Smooth muscle cell (in vitro differentiated cells): ENCODE data around the gene OR2W1. TPM values are rescaled to one million over a fixed set of nuclear protein-coding genes. Genes with fewer than 3 reads are reported as not detected.

Experiments used
- DNase-seq: peaks from one replicate; lab custom pipeline; 2025; ENCODE audit not compliant: unreplicated experiment; lab: John Stamatoyannopoulos, UW
- H2AFZ ChIP-seq: fragments of 200-600 bp; sonication (generic); 2 replicates; pipeline ENCODE4 v1.6.0; 2016; ENCODE audit warnings: antibody characterized with exemption, low read depth, mild to moderate bottlenecking
- H3F3A ChIP-seq: fragments of 200-600 bp; sonication (generic); 2 replicates; pipeline ENCODE4 v1.6.0; 2017; ENCODE audit warnings: antibody characterized with exemption, low read depth
- H3K27ac ChIP-seq: fragments of 200-600 bp; sonication (generic); 2 replicates; pipeline ENCODE4 v1.5.1; 2016; ENCODE audit warnings: low read depth, mild to moderate bottlenecking
- H3K27me3 ChIP-seq: fragments of 200-600 bp; sonication (generic); 2 replicates; pipeline ENCODE4 v1.6.1; 2016; ENCODE audit warnings: low read depth, mild to moderate bottlenecking
- H3K36me3 ChIP-seq: fragments of 200-600 bp; sonication (generic); 2 replicates; pipeline ENCODE4 v1.5.1; 2016; ENCODE audit warnings: low read depth
- H3K4me1 ChIP-seq: fragments of 200-600 bp; sonication (generic); 2 replicates; pipeline ENCODE4 v1.5.1; 2016; ENCODE audit warnings: low read depth
- H3K4me2 ChIP-seq: fragments of 200-600 bp; sonication (generic); 2 replicates; pipeline ENCODE4 v1.6.0; 2016; ENCODE audit warnings: mild to moderate bottlenecking
- H3K4me3 ChIP-seq: fragments of 200-600 bp; sonication (generic); 2 replicates; pipeline ENCODE4 v1.5.1; 2016; ENCODE audit warnings: mild to moderate bottlenecking
- H3K79me2 ChIP-seq: fragments of 200-600 bp; sonication (generic); 2 replicates; pipeline ENCODE4 v1.6.0; 2016; ENCODE audit warnings: low read depth, mild to moderate bottlenecking
- H3K9ac ChIP-seq: fragments of 200-600 bp; sonication (generic); 2 replicates; pipeline ENCODE4 v1.6.0; 2016; ENCODE audit warnings: low read depth
- H3K9me3 ChIP-seq: fragments of 200-600 bp; sonication (generic); replicated peaks from 2 replicates; pipeline ENCODE4 v1.5.1; 2016; ENCODE audit warnings: low read depth
- H4K20me1 ChIP-seq: fragments of 200-600 bp; sonication (generic); 2 replicates; pipeline ENCODE4 v1.6.0; 2016; ENCODE audit warnings: low read depth
- WGBS: methylation state at CpG from one replicate; pipeline ENCODE4 v1.1.7; 2016; ENCODE audit warnings: low lambda C conversion rate; 5-methylcytosine and 5-hydroxymethylcytosine counted together
- polyA plus RNA-seq: library from polyadenylated mRNA; unstranded; fragments of >200 nt; fragmentation: Nextera tagmentation; extraction: Ambion mirVana; gene quantifications from 2 replicates; pipeline ENCODE4 v1.2.1, GENCODE V29; 2016
- total RNA-seq: library from RNA; depleted of rRNA; stranded (reverse); fragments of >200 nt; gene quantifications from 2 replicates; pipeline ENCODE4 v1.2.3, GENCODE V29; 2014
- TF ChIP-seq, protein P1 (sequence below): fragments of 200-600 bp; sonication (generic); IDR thresholded peaks from 2 replicates; pipeline ENCODE4 v1.5.1; 2017; ENCODE audit warnings: borderline replicate concordance, mild to moderate bottlenecking, antibody characterized with exemption; ENCODE audit not compliant: insufficient read depth, poor library complexity, severe bottlenecking

The OR2W1 gene
- total and polyA plus RNA-seq, 2 experiments from 2014 or later, result not detected

DNA sequence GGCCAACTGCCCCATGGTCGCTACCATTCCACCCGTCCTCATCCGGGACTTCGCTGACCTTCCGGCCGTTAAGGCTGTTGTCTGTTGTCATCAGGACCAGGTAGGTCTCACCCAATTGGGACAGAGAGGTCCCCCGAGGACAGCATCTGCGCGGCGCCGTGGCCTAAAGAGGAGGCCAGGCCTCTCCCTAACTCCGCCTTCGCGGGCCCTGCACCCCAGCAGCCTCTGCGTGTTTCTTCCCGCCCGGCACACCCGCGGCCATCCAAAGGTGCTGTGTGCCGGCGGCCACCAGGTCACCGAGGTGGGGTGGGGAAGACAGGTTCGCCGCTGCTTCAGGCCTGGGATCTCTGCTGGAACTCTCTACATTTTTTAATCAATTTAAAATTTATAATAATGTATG, 9.0 kb downstream of the OR2W1 start:
- no peak for DNase-seq
- WGBS, result 95% methylated on average over 24 of the region's 24 CpGs
- no peaks in the 10 kb centered on the region for H3K79me2 ChIP-seq
- H3K27ac ChIP-seq, result no peak overlapping the region
- H3F3A ChIP-seq, result no peaks in the 10 kb centered on the region
- no peaks in the 10 kb centered on the region for H3K27me3 ChIP-seq
- H3K36me3 ChIP-seq, result no peaks in the 10 kb centered on the region
- H4K20me1 ChIP-seq, result no peaks in the 10 kb centered on the region
- H3K4me1 ChIP-seq, result no peaks in the 10 kb centered on the region
- H3K4me3 ChIP-seq, result no peak overlapping the region
- no peak overlapping the region for H2AFZ ChIP-seq
- H3K9me3 ChIP-seq, result no peaks in the 10 kb centered on the region
- H3K9ac ChIP-seq, result no peak overlapping the region
- TF ChIP-seq, protein P1, sequence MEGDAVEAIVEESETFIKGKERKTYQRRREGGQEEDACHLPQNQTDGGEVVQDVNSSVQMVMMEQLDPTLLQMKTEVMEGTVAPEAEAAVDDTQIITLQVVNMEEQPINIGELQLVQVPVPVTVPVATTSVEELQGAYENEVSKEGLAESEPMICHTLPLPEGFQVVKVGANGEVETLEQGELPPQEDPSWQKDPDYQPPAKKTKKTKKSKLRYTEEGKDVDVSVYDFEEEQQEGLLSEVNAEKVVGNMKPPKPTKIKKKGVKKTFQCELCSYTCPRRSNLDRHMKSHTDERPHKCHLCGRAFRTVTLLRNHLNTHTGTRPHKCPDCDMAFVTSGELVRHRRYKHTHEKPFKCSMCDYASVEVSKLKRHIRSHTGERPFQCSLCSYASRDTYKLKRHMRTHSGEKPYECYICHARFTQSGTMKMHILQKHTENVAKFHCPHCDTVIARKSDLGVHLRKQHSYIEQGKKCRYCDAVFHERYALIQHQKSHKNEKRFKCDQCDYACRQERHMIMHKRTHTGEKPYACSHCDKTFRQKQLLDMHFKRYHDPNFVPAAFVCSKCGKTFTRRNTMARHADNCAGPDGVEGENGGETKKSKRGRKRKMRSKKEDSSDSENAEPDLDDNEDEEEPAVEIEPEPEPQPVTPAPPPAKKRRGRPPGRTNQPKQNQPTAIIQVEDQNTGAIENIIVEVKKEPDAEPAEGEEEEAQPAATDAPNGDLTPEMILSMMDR, result no peak
- H3K4me2 ChIP-seq, result no peak overlapping the region

DNA sequence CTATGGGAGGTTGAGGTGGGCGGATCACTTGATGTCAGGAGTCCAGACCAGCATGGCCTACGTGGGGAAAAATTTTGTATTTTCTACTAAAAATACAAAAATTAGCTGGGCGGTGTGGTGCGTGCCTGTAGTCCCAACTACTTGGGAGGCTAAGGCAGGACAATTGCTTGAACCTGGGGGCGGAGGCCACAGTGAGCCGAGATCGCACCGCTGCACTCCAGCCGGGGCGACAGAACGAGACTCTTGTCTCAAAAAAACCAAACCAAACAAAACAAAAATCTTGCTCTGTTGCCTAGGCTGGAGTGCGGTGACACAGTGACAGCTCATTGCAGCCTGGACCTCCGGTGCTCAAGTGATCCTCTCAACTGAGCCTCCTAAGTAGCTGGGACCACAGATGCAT, 16.2 kb downstream of the OR2W1 start:
- no peaks in the 10 kb centered on the region for H3K36me3 ChIP-seq
- no peak overlapping the region for H3K9ac ChIP-seq
- no peaks in the 10 kb centered on the region for H3K4me1 ChIP-seq
- 90% methylated on average over 13 of the region's 13 CpGs for WGBS
- no peaks in the 10 kb centered on the region for H4K20me1 ChIP-seq
- H3K27me3 ChIP-seq, result peaks cover 34% of the 10 kb centered on the region
- H3K4me3 ChIP-seq, result no peak overlapping the region
- no peaks in the 10 kb centered on the region for H3K79me2 ChIP-seq
- H2AFZ ChIP-seq, result no peak overlapping the region
- DNase-seq, result no peak
- TF ChIP-seq, protein P1, result no peak
- H3K4me2 ChIP-seq, result no peak overlapping the region
- H3K9me3 ChIP-seq, result no peaks in the 10 kb centered on the region
- no peaks in the 10 kb centered on the region for H3F3A ChIP-seq
- no peak overlapping the region for H3K27ac ChIP-seq

DNA sequence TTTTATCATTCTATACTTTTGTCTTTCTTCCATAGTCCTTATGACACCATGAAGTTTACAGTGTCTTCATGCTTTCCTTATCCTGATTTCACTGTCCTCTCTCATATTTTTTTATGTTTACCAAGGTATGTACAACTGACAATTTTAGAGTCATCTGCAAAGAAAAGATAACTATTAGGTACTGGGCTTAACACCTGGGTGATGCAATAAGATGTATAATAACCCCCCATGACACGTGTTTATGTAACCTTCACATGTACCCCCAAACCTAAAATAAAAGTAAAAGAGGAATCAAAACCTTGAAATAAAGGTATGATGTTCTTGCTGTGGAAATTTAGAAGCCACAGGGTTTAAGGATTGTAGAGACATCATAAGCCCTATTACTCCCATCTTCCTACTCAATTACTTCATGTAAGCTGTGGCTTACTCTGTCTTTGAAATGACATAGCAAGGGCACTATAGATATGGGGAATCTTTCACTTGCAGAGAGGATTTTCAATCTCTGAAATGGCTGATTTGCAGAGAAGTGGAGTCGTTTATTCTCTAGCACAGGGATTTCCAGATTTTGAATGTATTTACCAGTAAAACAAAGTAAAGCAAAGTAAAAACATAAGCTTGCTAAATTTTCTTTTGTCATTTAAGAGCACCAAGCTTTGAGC, 18.9 kb downstream of the OR2W1 start:
- no peaks in the 10 kb centered on the region for H3K4me1 ChIP-seq
- H3K9me3 ChIP-seq, result no peaks in the 10 kb centered on the region
- H3K9ac ChIP-seq, result no peak overlapping the region
- H3K79me2 ChIP-seq, result no peaks in the 10 kb centered on the region
- no peaks in the 10 kb centered on the region for H4K20me1 ChIP-seq
- no peaks in the 10 kb centered on the region for H3K36me3 ChIP-seq
- peaks cover 37% of the 10 kb centered on the region for H3K27me3 ChIP-seq
- H2AFZ ChIP-seq, result no peak overlapping the region
- WGBS, result 65% methylated on average over 2 of the region's 2 CpGs
- no peak overlapping the region for H3K27ac ChIP-seq
- DNase-seq, result no peak
- TF ChIP-seq, protein P1, result no peak
- no peak overlapping the region for H3K4me2 ChIP-seq
- H3K4me3 ChIP-seq, result no peak overlapping the region
- H3F3A ChIP-seq, result no peaks in the 10 kb centered on the region

DNA sequence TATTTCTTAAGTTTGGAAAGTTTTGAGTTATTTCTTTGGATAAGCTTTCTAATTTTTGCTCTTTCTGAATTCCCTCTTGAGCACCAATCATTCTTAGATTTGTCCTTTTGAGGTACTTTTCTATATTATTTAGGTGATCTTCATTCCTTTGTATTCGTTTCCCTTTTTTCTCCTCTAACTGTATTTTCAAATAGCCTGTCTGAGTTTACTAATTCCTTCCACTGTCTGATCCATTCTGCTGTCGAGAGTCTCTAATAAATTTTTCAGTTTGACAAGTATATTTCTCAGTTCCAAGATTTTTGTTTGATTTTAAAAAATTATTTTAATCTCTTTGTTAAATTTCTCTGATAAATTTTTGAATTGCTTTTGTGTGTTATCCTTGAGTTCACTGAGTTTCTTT, 23.5 kb downstream of the OR2W1 start:
- 76% methylated on average over 2 of the region's 2 CpGs for WGBS
- no peak overlapping the region for H3K4me2 ChIP-seq
- no peaks in the 10 kb centered on the region for H3K79me2 ChIP-seq
- H4K20me1 ChIP-seq, result no peaks in the 10 kb centered on the region
- no peaks in the 10 kb centered on the region for H3K9me3 ChIP-seq
- no peaks in the 10 kb centered on the region for H3K4me1 ChIP-seq
- H3K36me3 ChIP-seq, result no peaks in the 10 kb centered on the region
- no peak for DNase-seq
- H3K27me3 ChIP-seq, result peaks cover 28% of the 10 kb centered on the region
- H3K9ac ChIP-seq, result no peak overlapping the region
- H3F3A ChIP-seq, result no peaks in the 10 kb centered on the region
- no peak overlapping the region for H3K27ac ChIP-seq
- no peak overlapping the region for H2AFZ ChIP-seq
- TF ChIP-seq, protein P1, result no peak
- no peak overlapping the region for H3K4me3 ChIP-seq
